Neural cell (in vitro differentiated cells): Measurements from ENCODE around the gene PRDM11.

Source experiments
- EP300 ChIP-seq: fragments of 450-650 bp; conservative IDR thresholded peaks from 2 replicates; pipeline ENCODE4 v1.6.1; 2014; ENCODE audit warnings: antibody characterized with exemption, mild to moderate bottlenecking, moderate library complexity; ENCODE audit not compliant: poor library complexity, severe bottlenecking
- TF ChIP-seq, protein P1 (sequence below): fragments of 450-650 bp; IDR thresholded peaks from 2 replicates; pipeline ENCODE4 v1.5.1; 2014; ENCODE audit warnings: antibody characterized with exemption, mild to moderate bottlenecking, moderate library complexity; ENCODE audit not compliant: poor library complexity, severe bottlenecking

DNA sequence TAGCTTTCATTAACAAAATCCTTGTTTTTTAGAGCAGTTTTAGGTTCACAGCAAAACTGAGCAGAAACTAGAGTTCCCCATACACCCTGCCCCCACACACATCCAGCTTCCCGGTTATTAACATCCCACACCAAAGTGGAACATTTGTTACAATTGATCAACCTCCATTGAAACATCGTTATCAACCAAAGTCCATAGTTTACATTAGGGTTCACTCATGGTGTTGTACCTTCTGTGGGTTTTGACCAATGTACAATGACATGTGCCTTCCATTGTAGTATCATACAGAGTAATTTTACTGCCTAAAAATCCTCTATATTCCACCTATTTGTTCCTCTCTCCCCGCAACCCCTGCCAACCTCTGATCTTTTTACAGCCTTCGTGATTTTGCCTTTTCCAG lies 28.5 kb downstream of the PRDM11 start:
- no peak for TF ChIP-seq EP300
- TF ChIP-seq, protein P1, sequence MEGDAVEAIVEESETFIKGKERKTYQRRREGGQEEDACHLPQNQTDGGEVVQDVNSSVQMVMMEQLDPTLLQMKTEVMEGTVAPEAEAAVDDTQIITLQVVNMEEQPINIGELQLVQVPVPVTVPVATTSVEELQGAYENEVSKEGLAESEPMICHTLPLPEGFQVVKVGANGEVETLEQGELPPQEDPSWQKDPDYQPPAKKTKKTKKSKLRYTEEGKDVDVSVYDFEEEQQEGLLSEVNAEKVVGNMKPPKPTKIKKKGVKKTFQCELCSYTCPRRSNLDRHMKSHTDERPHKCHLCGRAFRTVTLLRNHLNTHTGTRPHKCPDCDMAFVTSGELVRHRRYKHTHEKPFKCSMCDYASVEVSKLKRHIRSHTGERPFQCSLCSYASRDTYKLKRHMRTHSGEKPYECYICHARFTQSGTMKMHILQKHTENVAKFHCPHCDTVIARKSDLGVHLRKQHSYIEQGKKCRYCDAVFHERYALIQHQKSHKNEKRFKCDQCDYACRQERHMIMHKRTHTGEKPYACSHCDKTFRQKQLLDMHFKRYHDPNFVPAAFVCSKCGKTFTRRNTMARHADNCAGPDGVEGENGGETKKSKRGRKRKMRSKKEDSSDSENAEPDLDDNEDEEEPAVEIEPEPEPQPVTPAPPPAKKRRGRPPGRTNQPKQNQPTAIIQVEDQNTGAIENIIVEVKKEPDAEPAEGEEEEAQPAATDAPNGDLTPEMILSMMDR: no peak
